Keratinocyte (primary cell): Measurements from ENCODE around the gene HEBP2. TPM values are rescaled to one million over a fixed set of nuclear protein-coding genes. Genes with fewer than 3 reads are reported as not detected.

Experiments
- DNase-seq: peaks from one replicate; pipeline ENCODE4 v3.0.0-alpha.2; 2011; ENCODE audit warnings: low read depth, missing footprints, low spot score
- FAIRE-seq: peaks from 2 replicates; lab custom pipeline; 2011; peaks lifted over from hg19 to GRCh38; lab: Jason Lieb, UNC
- H2AFZ ChIP-seq: 2 replicates; pipeline ENCODE4 v1.6.0; 2012; ENCODE audit warnings: low read length, control low read depth, inconsistent platforms; ENCODE audit not compliant: control insufficient read depth
- H3K27ac ChIP-seq: 2 replicates; pipeline ENCODE4 v1.5.1; 2011; ENCODE audit warnings: low read length; ENCODE audit not compliant: control insufficient read depth, insufficient read depth
- H3K27me3 ChIP-seq: 3 replicates; pipeline ENCODE4 v1.6.0; 2011; ENCODE audit warnings: low read length; ENCODE audit not compliant: control insufficient read depth, insufficient read depth; ENCODE audit errors: extremely low read depth
- H3K36me3 ChIP-seq, 2 experiments: 2 replicates in 1 of 2; 3 replicates in 1 of 2; pipeline ENCODE4 v1.5.1; 2011; ENCODE audit warnings: low read length in 2 of 2, mild to moderate bottlenecking in 1 of 2; ENCODE audit not compliant: control insufficient read depth in 2 of 2, insufficient read depth in 2 of 2; ENCODE audit errors: extremely low read depth in 1 of 2
- H3K4me1 ChIP-seq: 3 replicates; pipeline ENCODE4 v1.5.1; 2011; ENCODE audit warnings: low read length; ENCODE audit not compliant: control insufficient read depth, insufficient read depth; ENCODE audit errors: extremely low read depth
- H3K4me2 ChIP-seq: 3 replicates; pipeline ENCODE4 v1.6.0; 2011; ENCODE audit warnings: low read depth, low read length; ENCODE audit not compliant: control insufficient read depth, insufficient read depth; ENCODE audit errors: extremely low read depth
- H3K4me3 ChIP-seq, 3 experiments: fragments of 200-600 bp in 1 of 3; sonication (generic) in 1 of 3; 2 replicates in 2 of 3; 3 replicates in 1 of 3; pipeline ENCODE4 v1.5.1; 2011 to 2016; ENCODE audit warnings: low read length in 3 of 3, mild to moderate bottlenecking in 3 of 3, control low read depth in 2 of 3, inconsistent platforms in 1 of 3, low read depth in 1 of 3, mixed read lengths in 1 of 3, mixed run types in 1 of 3, moderate library complexity in 1 of 3; ENCODE audit not compliant: control insufficient read depth in 2 of 3, insufficient read depth in 2 of 3; ENCODE audit errors: extremely low read depth in 1 of 3
- H3K79me2 ChIP-seq: 2 replicates; pipeline ENCODE4 v1.6.0; 2012; ENCODE audit warnings: low read length; ENCODE audit not compliant: control insufficient read depth, insufficient read depth
- H3K9ac ChIP-seq: 3 replicates; pipeline ENCODE4 v1.6.0; 2011; ENCODE audit warnings: low read length; ENCODE audit not compliant: control insufficient read depth, insufficient read depth; ENCODE audit errors: extremely low read depth
- H3K9me1 ChIP-seq: 3 replicates; pipeline ENCODE4 v1.6.0; 2011; ENCODE audit warnings: low read length; ENCODE audit not compliant: control insufficient read depth, insufficient read depth; ENCODE audit errors: extremely low read depth
- H3K9me3 ChIP-seq: 2 replicates; pipeline ENCODE4 v1.5.1; 2012; ENCODE audit warnings: low read depth, low read length; ENCODE audit not compliant: control insufficient read depth
- H4K20me1 ChIP-seq: 3 replicates; pipeline ENCODE4 v1.6.0; 2011; ENCODE audit warnings: low read length; ENCODE audit not compliant: control insufficient read depth, insufficient read depth; ENCODE audit errors: extremely low read depth
- CTCF ChIP-seq, 3 experiments: IDR thresholded peaks in 1 of 3; conservative IDR thresholded peaks in 1 of 3; optimal IDR thresholded peaks in 1 of 3; 2 replicates in 2 of 3; 3 replicates in 1 of 3; pipeline versions ENCODE3 to v1.5.1; 2011; ENCODE audit warnings: low read length in 3 of 3, mild to moderate bottlenecking in 3 of 3, moderate library complexity in 2 of 3, control low read depth in 1 of 3, inconsistent platforms in 1 of 3; ENCODE audit not compliant: insufficient read depth in 2 of 3; ENCODE audit errors: extremely low read depth in 1 of 3
- EZH2 ChIP-seq: IDR thresholded peaks from one replicate; pipeline ENCODE4 v1.6.1; 2012; ENCODE audit warnings: inconsistent platforms, mild to moderate bottlenecking, low read length, moderate library complexity
- dilution Hi-C: fragments of 300-500 bp; cut with MboI; formaldehyde crosslinking; loops from one replicate; pipeline ENCODE4 v1.7.0; 2020; ENCODE audit warnings: low sequenced_read_pairs; ENCODE audit not compliant: extremely low pct_ligation_motif_present
- polyA plus RNA-seq, 5 experiments: library from polyadenylated mRNA; depleted of rRNA in 3 of 5; stranded (reverse) in 3 of 5; stranded (forward) in 1 of 5; unstranded in 1 of 5; fragments of >200 nt; gene quantifications; 1 replicate in 1 of 5; 2 replicates in 3 of 5; 3 replicates in 1 of 5; pipeline versions ENCODE4 v1.2.1 to v1.2.3, GENCODE V29; 2011 to 2012; ENCODE audit warnings: missing spikeins in 2 of 5, low read depth in 1 of 5, low replicate concordance in 1 of 5

HEBP2 gene
- polyA plus RNA-seq, 1 donor (not counting 4 experiments of a cell fraction or from before 2014, with no cell fraction given), result 41.9 TPM

- Histone ChIP-seq H3K4me2 (no peak overlapping the region), H3K36me3 (peaks cover 7 to 14% of the 10 kb centered on the region in 2 experiments), H3K9ac (no peak overlapping the region), H3K27me3 (no peaks in the 10 kb centered on the region), H3K79me2 (no peaks in the 10 kb centered on the region), H3K9me1 (no peaks in the 10 kb centered on the region), H3K4me3 (no peak overlapping the region), H3K9me3 (no peaks in the 10 kb centered on the region), H3K4me1 (no peaks in the 10 kb centered on the region), H2AFZ (no peak overlapping the region), H4K20me1 (no peaks in the 10 kb centered on the region), H3K27ac (no peak overlapping the region)
- dilution Hi-C loops, result no loop called here
- FAIRE-seq (no peak), DNase-seq (no peak)
- TF ChIP-seq EZH2 (no peak), CTCF (optimal IDR thresholded peaks at IDR 0.05 in 1 of 3, IDR thresholded peaks at IDR 0.05 in 1 of 3, conservative IDR thresholded peaks at IDR 0.05 in 1 of 3; ENCODE audit: extremely low read depth in 1 of 3, insufficient read depth in 2 of 3, low read length in 3 of 3) (no peak)
These were observed 15.7 kb downstream of the HEBP2 start for GRCh38 chr6:138419766-138420165.

GRCh38 chr6:138420356-138420755 lies 16.3 kb downstream of the HEBP2 start:
- Histone ChIP-seq H3K36me3 (peaks cover 7 to 12% of the 10 kb centered on the region in 2 experiments), H3K4me1 (no peaks in the 10 kb centered on the region), H3K4me2 (no peak overlapping the region), H3K4me3 (no peak overlapping the region), H3K27me3 (no peaks in the 10 kb centered on the region), H3K27ac (no peak overlapping the region), H3K9me1 (no peaks in the 10 kb centered on the region), H4K20me1 (no peaks in the 10 kb centered on the region), H3K9me3 (no peaks in the 10 kb centered on the region), H3K79me2 (no peaks in the 10 kb centered on the region), H2AFZ (no peak overlapping the region), H3K9ac (no peak overlapping the region)
- no peak for TF ChIP-seq CTCF (optimal IDR thresholded peaks at IDR 0.05 in 1 of 3, IDR thresholded peaks at IDR 0.05 in 1 of 3, conservative IDR thresholded peaks at IDR 0.05 in 1 of 3; ENCODE audit: extremely low read depth in 1 of 3, insufficient read depth in 2 of 3, low read length in 3 of 3)
- TF ChIP-seq EZH2, result no peak
- no peak for DNase-seq
- no peak for FAIRE-seq
- dilution Hi-C loops, result no loop called here
